Glomerular endothelial cell (primary cell): ENCODE measurements around the gene RGS3. TPM values are rescaled to one million over a fixed set of nuclear protein-coding genes. Genes with fewer than 3 reads are reported as not detected.

ENCODE experiments used
- DNase-seq: peaks from one replicate; pipeline ENCODE4 v3.0.0-alpha.2; 2011; ENCODE audit warnings: low read depth, low spot score; ENCODE audit errors: extremely low read depth
- total RNA-seq: library from RNA; depleted of rRNA; stranded (reverse); fragments of >200 nt; gene quantifications from 2 replicates; pipeline ENCODE4 v1.2.3, GENCODE V29; 2015

RGS3 gene
- total RNA-seq, 1 donor from 2014 or later, result 602 TPM

- DNase-seq, result no peak
Measured at GRCh38 chr9:113464286-113464660, 746 bp downstream of the RGS3 start.

GRCh38 chr9:113465599-113466140 is 2.1 kb downstream of the RGS3 start:
- no peak for DNase-seq

- no peak for DNase-seq
Measured at GRCh38 chr9:113467183-113467582, 3.7 kb downstream of the RGS3 start.

- DNase-seq, result no peak
Measured at GRCh38 chr9:113468716-113469448, 5.4 kb downstream of the RGS3 start.

GRCh38 chr9:113471143-113471542 is 7.6 kb downstream of the RGS3 start:
- DNase-seq, result no peak

GRCh38 chr9:113471566-113471965 is 8.0 kb downstream of the RGS3 start:
- no peak for DNase-seq

- no peak for DNase-seq
Measured at GRCh38 chr9:113472199-113472598, 8.7 kb downstream of the RGS3 start.

- DNase-seq, result no peak
Measured at GRCh38 chr9:113474360-113475028, 11.0 kb downstream of the RGS3 start.

GRCh38 chr9:113475031-113475430 is 11.5 kb downstream of the RGS3 start:
- no peak for DNase-seq

- no peak for DNase-seq
Measured at GRCh38 chr9:113475992-113476391, 12.5 kb downstream of the RGS3 start.

GRCh38 chr9:113476511-113476916 is 13.0 kb downstream of the RGS3 start:
- no peak for DNase-seq

- DNase-seq, result no peak
Measured at GRCh38 chr9:113477058-113477457, 13.5 kb downstream of the RGS3 start.

GRCh38 chr9:113477661-113478060 is 14.1 kb downstream of the RGS3 start:
- no peak for DNase-seq

GRCh38 chr9:113479174-113479621 is 15.7 kb downstream of the RGS3 start:
- DNase-seq, result no peak

- no peak for DNase-seq
Measured at GRCh38 chr9:113480612-113481011, 17.1 kb downstream of the RGS3 start.

- DNase-seq, result no peak
Measured at GRCh38 chr9:113481176-113481787, 17.8 kb downstream of the RGS3 start.

GRCh38 chr9:113482341-113482740 is 18.8 kb downstream of the RGS3 start:
- DNase-seq, result no peak

GRCh38 chr9:113482991-113483675 is 19.6 kb downstream of the RGS3 start:
- no peak for DNase-seq

- DNase-seq, result no peak
Measured at GRCh38 chr9:113483676-113484257, 20.2 kb downstream of the RGS3 start.

GRCh38 chr9:113484258-113484730 is 20.8 kb downstream of the RGS3 start:
- peak; percentile 73 for DNase-seq

- no peak for DNase-seq
Measured at GRCh38 chr9:113485761-113486115, 22.2 kb downstream of the RGS3 start.
